Measurements from ENCODE around the gene CAMK2A.

DNA sequence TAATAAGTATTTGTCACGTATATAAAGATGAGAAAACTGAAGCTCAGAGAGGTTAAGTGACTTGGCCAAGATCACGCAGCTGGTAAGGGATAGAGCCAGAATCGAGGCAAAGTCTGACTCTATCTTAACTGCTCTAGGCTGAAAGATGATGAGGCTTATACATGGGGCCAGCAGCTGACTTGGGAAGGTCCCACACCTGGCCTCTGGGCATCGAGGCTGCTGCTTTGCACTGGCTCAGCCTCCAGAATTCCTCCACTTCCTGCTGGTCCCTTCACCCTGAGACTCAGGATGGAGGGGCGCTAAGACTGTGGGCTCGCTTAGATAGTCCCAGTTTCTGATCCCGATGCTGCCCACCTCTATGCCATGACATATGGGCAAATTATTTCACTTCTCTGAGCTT lies 35.2 kb downstream of the CAMK2A start:
- TF ChIP-seq, protein P1, sequence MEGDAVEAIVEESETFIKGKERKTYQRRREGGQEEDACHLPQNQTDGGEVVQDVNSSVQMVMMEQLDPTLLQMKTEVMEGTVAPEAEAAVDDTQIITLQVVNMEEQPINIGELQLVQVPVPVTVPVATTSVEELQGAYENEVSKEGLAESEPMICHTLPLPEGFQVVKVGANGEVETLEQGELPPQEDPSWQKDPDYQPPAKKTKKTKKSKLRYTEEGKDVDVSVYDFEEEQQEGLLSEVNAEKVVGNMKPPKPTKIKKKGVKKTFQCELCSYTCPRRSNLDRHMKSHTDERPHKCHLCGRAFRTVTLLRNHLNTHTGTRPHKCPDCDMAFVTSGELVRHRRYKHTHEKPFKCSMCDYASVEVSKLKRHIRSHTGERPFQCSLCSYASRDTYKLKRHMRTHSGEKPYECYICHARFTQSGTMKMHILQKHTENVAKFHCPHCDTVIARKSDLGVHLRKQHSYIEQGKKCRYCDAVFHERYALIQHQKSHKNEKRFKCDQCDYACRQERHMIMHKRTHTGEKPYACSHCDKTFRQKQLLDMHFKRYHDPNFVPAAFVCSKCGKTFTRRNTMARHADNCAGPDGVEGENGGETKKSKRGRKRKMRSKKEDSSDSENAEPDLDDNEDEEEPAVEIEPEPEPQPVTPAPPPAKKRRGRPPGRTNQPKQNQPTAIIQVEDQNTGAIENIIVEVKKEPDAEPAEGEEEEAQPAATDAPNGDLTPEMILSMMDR (IDR thresholded peaks at IDR 0.05 in 4 of 5, conservative IDR thresholded peaks at IDR 0.05 in 1 of 5) = no peak
- no peak for TF ChIP-seq POLR2A (IDR thresholded peaks at IDR 0.05)

Data from gastrocnemius medialis (tissue), 4 donors.